ENCODE measurements around the gene PRDM16.

The PRDM16 gene

DNA sequence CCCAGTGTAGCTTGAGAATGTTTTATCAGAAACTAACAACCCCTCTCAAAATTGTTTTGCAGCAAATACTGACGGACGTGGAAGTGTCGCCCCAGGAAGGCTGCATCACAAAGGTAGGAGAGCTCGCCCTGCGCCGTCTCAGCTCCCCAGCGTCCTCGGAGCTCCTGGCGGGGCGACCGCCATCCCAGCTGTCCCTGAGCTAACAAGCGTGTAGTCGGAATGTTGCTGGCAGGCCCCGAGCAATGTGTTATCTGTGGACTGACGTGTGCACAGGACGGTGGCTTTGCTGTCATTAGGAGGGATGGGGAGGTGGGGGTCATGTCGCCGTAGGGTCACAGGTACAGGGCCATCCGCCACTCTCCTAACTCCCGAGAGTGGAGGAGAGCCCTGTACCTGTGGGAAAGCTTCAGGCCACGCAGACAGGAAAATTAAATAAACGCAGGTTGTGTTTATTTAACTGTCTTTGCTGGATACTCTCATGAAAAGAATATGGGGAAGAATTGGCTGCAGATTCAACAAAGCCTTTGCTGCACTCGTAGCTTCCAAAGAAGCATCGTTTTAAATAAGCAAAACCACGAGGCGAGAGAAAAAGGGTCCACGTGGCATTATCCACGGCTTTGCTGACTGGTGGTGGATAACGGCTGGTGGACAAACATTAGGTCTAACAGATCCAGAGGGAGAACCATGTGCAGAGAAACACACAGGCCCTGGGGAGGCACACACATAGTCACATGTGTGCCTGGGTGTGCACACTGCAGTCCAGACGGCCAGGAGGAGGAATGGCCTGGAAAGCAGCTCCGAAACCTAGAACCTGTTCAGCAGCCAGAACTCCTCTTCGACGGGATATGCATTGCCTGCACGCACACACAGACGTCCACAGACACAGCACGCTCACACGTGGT lies 175.3 kb downstream of the PRDM16 start:
- TF ChIP-seq, protein P1, sequence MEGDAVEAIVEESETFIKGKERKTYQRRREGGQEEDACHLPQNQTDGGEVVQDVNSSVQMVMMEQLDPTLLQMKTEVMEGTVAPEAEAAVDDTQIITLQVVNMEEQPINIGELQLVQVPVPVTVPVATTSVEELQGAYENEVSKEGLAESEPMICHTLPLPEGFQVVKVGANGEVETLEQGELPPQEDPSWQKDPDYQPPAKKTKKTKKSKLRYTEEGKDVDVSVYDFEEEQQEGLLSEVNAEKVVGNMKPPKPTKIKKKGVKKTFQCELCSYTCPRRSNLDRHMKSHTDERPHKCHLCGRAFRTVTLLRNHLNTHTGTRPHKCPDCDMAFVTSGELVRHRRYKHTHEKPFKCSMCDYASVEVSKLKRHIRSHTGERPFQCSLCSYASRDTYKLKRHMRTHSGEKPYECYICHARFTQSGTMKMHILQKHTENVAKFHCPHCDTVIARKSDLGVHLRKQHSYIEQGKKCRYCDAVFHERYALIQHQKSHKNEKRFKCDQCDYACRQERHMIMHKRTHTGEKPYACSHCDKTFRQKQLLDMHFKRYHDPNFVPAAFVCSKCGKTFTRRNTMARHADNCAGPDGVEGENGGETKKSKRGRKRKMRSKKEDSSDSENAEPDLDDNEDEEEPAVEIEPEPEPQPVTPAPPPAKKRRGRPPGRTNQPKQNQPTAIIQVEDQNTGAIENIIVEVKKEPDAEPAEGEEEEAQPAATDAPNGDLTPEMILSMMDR (IDR thresholded peaks at IDR 0.05; ENCODE audit: insufficient read depth, missing control alignments) = no peak
- no peak for FAIRE-seq

DNA sequence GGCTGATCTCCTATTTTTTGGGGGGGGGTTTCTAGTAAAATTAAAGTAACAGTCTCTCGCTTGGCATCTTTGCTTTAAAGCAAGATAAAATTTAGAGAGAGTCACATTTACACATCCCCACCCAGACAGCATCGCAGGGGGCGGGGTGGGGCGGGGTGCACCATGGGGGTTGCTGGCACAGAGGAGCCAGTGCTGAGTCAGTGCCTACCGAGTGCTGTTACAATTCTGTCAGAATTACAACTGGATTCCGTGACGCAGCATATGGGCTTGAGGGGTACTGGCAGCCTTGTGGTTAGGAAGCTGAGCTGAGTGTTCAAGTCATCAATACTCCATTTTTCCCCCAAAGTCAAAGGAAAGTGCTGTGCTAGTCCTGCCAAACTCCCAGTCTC lies 175.9 kb downstream of the PRDM16 start:
- DNase-seq (ENCODE audit: insufficient read length, low spot score) (no peak), FAIRE-seq (no peak)
- TF ChIP-seq, protein P1 (IDR thresholded peaks at IDR 0.05; ENCODE audit: insufficient read depth, missing control alignments) = no peak

More for the DNA sequence above, 175.3 kb downstream of the PRDM16 start:
- DNase-seq (ENCODE audit: insufficient read length, low spot score) = no peak

DNA sequence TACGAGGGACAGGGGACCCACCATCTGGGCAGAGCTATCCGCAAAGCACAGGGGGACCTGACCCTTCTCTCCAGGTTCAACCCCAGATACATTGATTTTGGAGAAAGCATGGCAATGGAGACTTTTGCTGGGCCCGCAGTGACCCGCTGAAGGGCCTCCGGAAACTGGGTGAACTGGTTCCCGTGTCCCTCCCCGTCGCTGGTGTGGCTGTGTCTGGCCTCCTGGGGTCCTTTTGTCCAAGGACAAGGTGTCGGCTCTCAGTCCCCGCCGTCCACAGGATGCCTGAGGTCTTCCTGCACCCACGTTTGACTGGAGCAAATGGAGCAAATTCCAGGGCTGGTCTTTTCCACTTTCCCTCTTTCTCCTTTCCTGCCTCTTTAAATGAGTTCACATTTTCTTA lies 176.3 kb downstream of the PRDM16 start:
- TF ChIP-seq, protein P1 (IDR thresholded peaks at IDR 0.05; ENCODE audit: insufficient read depth, missing control alignments) = no peak
- no peak for FAIRE-seq
- DNase-seq (ENCODE audit: insufficient read length, low spot score) = no peak

DNA sequence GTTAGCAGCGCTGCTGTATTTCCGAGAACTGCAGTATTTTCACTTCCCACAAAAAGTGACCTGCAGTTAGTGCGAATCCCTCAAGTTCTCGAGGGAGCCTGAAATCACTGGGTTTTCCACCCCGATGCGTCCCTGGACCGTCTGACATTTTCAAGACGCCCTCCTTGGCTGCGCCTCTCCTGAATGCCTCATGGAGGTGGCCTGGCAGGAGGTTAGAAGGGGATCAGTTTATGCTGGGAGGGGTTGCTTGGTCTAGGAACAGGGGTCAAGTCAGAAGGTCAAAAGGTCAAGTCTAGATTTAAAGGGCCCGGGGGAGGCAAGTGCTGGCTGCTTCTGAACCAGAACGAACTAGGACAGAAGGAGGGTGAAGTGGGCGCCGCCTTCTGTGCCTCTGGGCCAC lies 176.8 kb downstream of the PRDM16 start:
- TF ChIP-seq, protein P1 (IDR thresholded peaks at IDR 0.05; ENCODE audit: insufficient read depth, missing control alignments) = no peak
- FAIRE-seq (no peak), DNase-seq (ENCODE audit: insufficient read length, low spot score) (no peak)

DNA sequence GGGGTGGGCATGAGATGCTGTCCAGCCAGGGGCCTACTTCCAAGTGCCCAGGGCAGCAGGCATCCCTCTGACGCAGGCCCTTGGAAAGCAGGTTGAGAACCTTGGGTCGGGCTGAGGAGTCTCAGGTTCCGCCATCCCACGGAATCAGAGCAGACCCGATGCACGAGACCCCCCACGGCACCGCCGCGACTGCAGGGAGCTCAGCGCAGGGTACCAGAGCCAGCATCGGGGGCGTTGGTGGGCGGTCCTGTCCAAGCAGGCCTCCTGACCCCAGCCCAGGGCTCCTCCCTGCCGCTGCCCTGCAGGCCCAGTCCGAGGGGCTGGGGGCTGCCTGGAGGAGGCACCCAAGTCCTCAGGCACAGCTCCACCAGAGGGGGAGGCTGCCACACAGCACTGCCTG lies 177.2 kb downstream of the PRDM16 start:
- DNase-seq (ENCODE audit: insufficient read length, low spot score) (no peak), FAIRE-seq (no peak)
- TF ChIP-seq, protein P1 (IDR thresholded peaks at IDR 0.05; ENCODE audit: insufficient read depth, missing control alignments) = no peak

DNA sequence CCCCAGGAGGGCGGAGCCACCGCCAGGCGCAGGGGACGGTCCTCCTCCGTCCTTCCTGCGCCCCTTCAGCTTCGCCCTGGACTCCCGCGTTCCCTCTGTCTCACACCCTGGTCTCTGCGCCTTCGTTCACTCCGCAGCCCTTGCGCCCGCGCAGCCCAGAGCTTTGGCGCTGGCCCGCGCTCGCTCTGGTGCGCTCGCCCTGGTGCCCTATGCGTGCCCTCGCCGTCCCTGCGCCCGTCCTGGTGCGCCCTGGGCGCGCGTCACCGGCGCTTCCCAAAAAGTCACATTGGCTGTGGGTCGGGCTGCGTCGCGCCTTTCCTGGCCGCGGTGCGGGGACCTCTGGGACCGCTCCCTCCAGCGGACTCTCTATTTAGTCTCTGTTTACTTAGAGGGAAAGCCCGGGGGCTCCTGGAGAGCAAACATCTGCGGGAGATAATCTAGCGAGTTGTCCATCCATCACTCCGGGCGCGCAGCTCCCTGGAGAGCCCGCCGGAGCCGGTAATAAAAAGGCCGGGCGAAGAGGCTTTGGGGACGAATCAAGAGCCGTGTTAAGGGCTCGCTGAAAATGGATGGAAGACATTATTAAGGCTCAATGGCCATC lies 178.6 kb downstream of the PRDM16 start:
- FAIRE-seq (no peak), DNase-seq (ENCODE audit: insufficient read length, low spot score) (no peak)
- TF ChIP-seq, protein P1 (IDR thresholded peaks at IDR 0.05; ENCODE audit: insufficient read depth, missing control alignments) = no peak
